ENCODE results near the gene KITLG.

DNA sequence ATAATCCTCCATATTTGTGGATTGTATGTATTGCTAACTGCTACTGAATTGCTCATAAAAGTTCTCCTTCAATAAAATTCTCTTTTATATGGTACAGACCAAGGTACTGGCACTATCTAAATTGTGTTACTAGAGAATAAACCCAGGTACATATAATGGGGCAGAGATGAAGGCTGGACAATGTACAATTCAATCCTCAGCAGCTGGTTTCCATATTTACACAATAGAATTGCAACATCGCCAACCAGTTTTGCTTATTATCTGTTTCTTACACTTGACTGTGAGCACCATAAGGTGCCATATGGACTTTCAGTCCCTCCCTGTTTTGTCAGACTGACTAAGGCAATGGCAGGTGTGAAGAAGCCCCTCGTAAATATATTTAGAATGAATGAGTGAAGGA, 18.1 kb downstream of the KITLG start:
- no peak for TF ChIP-seq POLR2AphosphoS5 (IDR thresholded peaks at IDR 0.05; ENCODE audit: low read depth, low read length)
- TF ChIP-seq, protein P1, sequence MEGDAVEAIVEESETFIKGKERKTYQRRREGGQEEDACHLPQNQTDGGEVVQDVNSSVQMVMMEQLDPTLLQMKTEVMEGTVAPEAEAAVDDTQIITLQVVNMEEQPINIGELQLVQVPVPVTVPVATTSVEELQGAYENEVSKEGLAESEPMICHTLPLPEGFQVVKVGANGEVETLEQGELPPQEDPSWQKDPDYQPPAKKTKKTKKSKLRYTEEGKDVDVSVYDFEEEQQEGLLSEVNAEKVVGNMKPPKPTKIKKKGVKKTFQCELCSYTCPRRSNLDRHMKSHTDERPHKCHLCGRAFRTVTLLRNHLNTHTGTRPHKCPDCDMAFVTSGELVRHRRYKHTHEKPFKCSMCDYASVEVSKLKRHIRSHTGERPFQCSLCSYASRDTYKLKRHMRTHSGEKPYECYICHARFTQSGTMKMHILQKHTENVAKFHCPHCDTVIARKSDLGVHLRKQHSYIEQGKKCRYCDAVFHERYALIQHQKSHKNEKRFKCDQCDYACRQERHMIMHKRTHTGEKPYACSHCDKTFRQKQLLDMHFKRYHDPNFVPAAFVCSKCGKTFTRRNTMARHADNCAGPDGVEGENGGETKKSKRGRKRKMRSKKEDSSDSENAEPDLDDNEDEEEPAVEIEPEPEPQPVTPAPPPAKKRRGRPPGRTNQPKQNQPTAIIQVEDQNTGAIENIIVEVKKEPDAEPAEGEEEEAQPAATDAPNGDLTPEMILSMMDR (IDR thresholded peaks at IDR 0.05), result no peak
- TF ChIP-seq REST (IDR thresholded peaks at IDR 0.05; ENCODE audit: insufficient read depth in 1 of 2, low read depth in 2 of 2, low read length in 1 of 2), result no peak
- no peak for TF ChIP-seq SIN3A (IDR thresholded peaks at IDR 0.05; ENCODE audit: borderline replicate concordance, insufficient read depth, low read depth, low read length)
- no peak for TF ChIP-seq TCF7L2 (IDR thresholded peaks at IDR 0.05; ENCODE audit: low read depth, low read length)
